ENCODE results near the gene MYO3B. TPM values are rescaled to one million over a fixed set of nuclear protein-coding genes. Genes with fewer than 3 reads are reported as not detected.
A peak's percentile ranks its signal among the peaks of the same experiment; 100 is the strongest.

Gene MYO3B
- total and polyA plus RNA-seq, 4 experiments from 2014 or later, result not detected

DNA sequence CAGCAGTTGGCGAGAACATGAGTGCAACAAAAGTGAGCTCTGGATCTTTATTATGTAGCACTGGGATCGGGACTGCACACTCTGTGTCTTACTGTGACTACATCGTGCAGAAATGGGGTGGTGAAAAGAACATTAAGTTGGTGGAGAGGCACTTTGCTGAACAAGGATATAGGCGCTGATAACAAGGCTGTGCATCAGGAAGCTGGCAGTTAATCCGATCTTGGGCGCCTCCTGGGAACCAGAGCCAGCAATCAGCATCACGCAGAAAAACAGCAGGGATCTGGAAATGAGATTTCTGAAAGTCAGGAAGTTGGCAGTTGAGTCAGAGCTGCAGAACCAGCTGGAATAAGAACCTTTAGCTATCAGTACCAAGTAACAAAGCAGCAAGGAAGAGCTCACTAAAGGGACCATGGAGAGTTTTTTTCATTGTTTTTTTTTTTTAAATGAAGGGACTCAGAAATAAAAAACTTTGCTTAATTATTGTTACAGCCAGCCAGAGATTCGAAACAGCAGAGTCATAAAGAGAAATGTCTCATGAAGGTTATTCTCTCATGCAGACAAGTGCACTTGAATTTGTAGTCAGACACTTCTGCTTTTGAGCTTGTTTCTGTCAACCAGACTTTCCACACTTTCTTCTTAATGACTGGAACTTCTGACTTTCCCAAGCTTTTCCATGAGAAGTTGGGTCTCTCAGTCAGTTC lies 22.8 kb upstream of the MYO3B start:
- H3K27me3 ChIP-seq (ENCODE audit: insufficient read depth, low read length), result no peaks in the 10 kb centered on the region
- no peak overlapping the region for H3K4me3 ChIP-seq (ENCODE audit: low read length in 2 of 2)
- intact Hi-C loops (cut with micrococcal nuclease), result no loop called here
- Mint-ChIP-seq H3K27ac (no peak overlapping the region), H3K27me3 (peaks cover 0 to 2% of the 10 kb centered on the region in 2 donors), H3K4me3 (no peak overlapping the region), H3K9me3 (no peaks in the 10 kb centered on the region), H3K36me3 (no peaks in the 10 kb centered on the region), H3K4me1 (peaks cover 0 to 2% (median 0%) of the 10 kb centered on the region in 4 donors)
- H3K36me3 ChIP-seq (ENCODE audit: insufficient read depth, low read length), result no peaks in the 10 kb centered on the region
- no peaks in the 10 kb centered on the region for H3K4me1 ChIP-seq (ENCODE audit: insufficient read depth, low read length)
- ChIA-PET CTCF (ENCODE audit: partially characterized antibody) (no interaction called here), POLR2A (ENCODE audit: partially characterized antibody) (no interaction called here)
- DNase-seq, result no peak
- no peak overlapping the region for H3K27ac ChIP-seq (ENCODE audit: low read depth, low read length)
- no peaks in the 10 kb centered on the region for H3K9me3 ChIP-seq (ENCODE audit: control insufficient read depth in 1 of 2, low read length in 2 of 2)

DNA sequence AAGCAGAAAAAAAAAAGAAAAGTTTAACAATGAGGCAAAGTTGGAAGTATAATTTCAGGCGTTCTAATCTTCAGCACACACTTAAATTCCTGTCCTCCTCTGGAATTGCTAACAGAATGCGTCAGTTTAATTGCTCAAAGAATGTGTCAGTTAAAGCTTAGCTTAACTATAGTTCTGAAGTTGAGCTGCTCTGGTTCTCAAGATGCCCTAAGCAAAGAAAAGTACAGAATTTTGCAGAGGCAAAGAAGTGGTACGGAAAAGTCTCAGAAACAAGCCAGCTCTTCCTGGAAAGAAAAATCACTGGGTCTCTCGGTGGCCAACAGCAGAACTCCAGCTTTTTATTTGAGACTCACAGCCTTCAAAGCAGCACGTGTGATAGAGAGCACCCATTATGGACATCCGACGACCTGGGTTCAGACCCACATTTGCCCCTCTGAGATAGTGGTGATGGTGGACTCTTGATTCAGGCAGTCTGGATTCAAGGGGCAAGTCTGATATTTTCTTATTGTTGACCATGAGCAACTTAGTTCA lies 22.2 kb upstream of the MYO3B start:
- no peak overlapping the region for H3K4me3 ChIP-seq (ENCODE audit: low read length in 2 of 2)
- ChIA-PET CTCF (ENCODE audit: partially characterized antibody) (no interaction called here), POLR2A (ENCODE audit: partially characterized antibody) (no interaction called here)
- H3K36me3 Mint-ChIP-seq, result no peaks in the 10 kb centered on the region
- H3K27ac Mint-ChIP-seq, result no peak overlapping the region
- H3K36me3 ChIP-seq (ENCODE audit: insufficient read depth, low read length), result no peaks in the 10 kb centered on the region
- no peak for DNase-seq
- H3K27ac ChIP-seq (ENCODE audit: low read depth, low read length), result no peak overlapping the region
- H3K4me3 Mint-ChIP-seq, result no peak overlapping the region
- no peaks in the 10 kb centered on the region for H3K4me1 ChIP-seq (ENCODE audit: insufficient read depth, low read length)
- intact Hi-C loops (cut with micrococcal nuclease), result no loop called here
- no peaks in the 10 kb centered on the region for H3K9me3 ChIP-seq (ENCODE audit: control insufficient read depth in 1 of 2, low read length in 2 of 2)
- peaks cover 0 to 2% of the 10 kb centered on the region in 2 donors for H3K27me3 Mint-ChIP-seq
- no peaks in the 10 kb centered on the region for H3K27me3 ChIP-seq (ENCODE audit: insufficient read depth, low read length)
- H3K4me1 Mint-ChIP-seq, result peaks cover 0 to 2% (median 0%) of the 10 kb centered on the region in 4 donors
- no peaks in the 10 kb centered on the region for H3K9me3 Mint-ChIP-seq

DNA sequence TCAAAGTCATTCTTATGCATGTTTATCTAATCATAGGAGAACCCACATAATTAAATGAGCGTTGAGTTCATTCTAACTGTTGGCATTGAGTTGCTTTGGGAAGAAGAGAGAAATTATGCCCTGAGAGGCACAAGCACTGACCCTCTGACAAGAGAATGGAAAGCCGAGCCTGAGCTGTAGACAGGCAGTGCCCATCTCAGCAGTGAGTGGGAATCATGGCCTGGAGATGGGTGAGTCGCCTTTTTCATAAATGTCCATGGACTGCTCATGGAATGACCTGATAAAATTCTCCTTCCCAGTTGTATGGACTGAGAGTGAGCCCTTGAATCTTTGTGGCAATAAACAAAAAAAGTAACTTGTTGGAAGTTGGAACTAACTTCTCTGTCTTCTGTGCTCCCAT lies 21.4 kb upstream of the MYO3B start:
- peaks cover 0 to 3% (median 0%) of the 10 kb centered on the region in 4 donors for H3K4me1 Mint-ChIP-seq
- Histone ChIP-seq H3K4me3 (ENCODE audit: low read length in 2 of 2) (no peak overlapping the region), H3K27ac (ENCODE audit: low read depth, low read length) (no peak overlapping the region), H3K9me3 (ENCODE audit: control insufficient read depth in 1 of 2, low read length in 2 of 2) (no peaks in the 10 kb centered on the region), H3K4me1 (ENCODE audit: insufficient read depth, low read length) (no peaks in the 10 kb centered on the region), H3K27me3 (ENCODE audit: insufficient read depth, low read length) (no peaks in the 10 kb centered on the region), H3K36me3 (ENCODE audit: insufficient read depth, low read length) (no peaks in the 10 kb centered on the region)
- intact Hi-C loops (cut with micrococcal nuclease), result no loop called here
- H3K9me3 Mint-ChIP-seq, result no peaks in the 10 kb centered on the region
- H3K4me3 Mint-ChIP-seq, result no peak overlapping the region
- DNase-seq, result no peak
- no peaks in the 10 kb centered on the region for H3K36me3 Mint-ChIP-seq
- POLR2A ChIA-PET (ENCODE audit: partially characterized antibody), result no interaction called here
- H3K27me3 Mint-ChIP-seq, result peaks cover 0 to 1% of the 10 kb centered on the region in 2 donors
- H3K27ac Mint-ChIP-seq, result no peak overlapping the region
- CTCF ChIA-PET (ENCODE audit: partially characterized antibody), result no interaction called here

DNA sequence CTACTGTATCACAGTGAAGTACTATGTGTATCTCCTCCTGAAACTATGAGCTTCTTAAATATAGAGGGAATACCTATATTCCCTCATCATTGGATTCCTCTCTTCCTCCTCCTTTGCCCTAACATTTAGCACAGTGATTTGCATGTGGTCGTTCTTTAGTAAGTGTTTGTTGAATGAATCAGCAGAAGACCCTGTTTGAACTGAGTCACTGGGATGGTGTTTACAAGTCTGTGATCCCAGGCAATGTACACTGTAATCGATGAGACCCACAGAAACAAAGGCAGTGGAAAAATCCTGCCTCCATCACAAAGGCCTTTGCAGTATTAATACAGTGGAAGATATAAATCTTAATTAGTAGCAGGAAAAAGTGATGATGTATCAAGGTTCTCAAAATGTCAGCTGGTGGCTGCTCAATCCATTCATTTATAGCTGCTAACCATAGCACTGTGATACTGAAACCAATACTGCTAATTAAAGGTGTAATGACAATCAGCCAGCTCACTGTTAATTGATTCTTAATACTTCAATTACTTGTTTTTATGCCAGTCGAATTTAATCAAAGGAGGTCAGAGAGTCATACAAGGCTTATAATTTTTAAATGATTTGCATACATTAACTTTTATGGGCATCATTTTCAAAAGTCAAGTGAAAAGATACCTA lies 20.8 kb upstream of the MYO3B start:
- Histone ChIP-seq H3K9me3 (ENCODE audit: control insufficient read depth in 1 of 2, low read length in 2 of 2) (no peaks in the 10 kb centered on the region), H3K27ac (ENCODE audit: low read depth, low read length) (no peak overlapping the region), H3K36me3 (ENCODE audit: insufficient read depth, low read length) (no peaks in the 10 kb centered on the region), H3K4me1 (ENCODE audit: insufficient read depth, low read length) (no peaks in the 10 kb centered on the region), H3K27me3 (ENCODE audit: insufficient read depth, low read length) (no peaks in the 10 kb centered on the region), H3K4me3 (ENCODE audit: low read length in 2 of 2) (no peak overlapping the region)
- H3K9me3 Mint-ChIP-seq, result no peaks in the 10 kb centered on the region
- no peaks in the 10 kb centered on the region for H3K36me3 Mint-ChIP-seq
- DNase-seq, result no peak
- peaks cover 0 to 3% of the 10 kb centered on the region in 2 donors for H3K27me3 Mint-ChIP-seq
- peaks cover 0 to 3% (median 0%) of the 10 kb centered on the region in 4 donors for H3K4me1 Mint-ChIP-seq
- H3K27ac Mint-ChIP-seq, result no peak overlapping the region
- intact Hi-C loops (cut with micrococcal nuclease), result no loop called here
- ChIA-PET CTCF (ENCODE audit: partially characterized antibody) (no interaction called here), POLR2A (ENCODE audit: partially characterized antibody) (no interaction called here)
- H3K4me3 Mint-ChIP-seq, result no peak overlapping the region

DNA sequence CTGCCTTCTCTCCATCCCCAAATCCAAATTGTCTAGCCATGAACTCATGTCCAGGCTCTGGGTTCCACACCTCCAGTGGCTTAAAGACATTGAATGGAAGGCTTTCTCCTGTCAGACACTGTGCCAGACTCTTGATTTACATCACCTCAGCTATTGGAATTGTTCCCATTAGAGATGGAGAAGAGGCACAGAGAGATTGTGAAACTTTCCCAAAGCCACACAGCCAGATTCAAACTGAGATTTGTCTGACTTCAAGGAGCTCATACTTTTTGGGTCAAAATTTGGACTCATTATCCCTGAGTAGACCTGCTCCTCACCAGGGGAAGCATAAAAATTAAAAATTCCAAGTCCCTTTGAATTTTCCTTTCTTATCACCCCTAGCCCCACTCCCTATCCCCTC lies 18.9 kb upstream of the MYO3B start:
- Histone ChIP-seq H3K36me3 (ENCODE audit: insufficient read depth, low read length) (no peaks in the 10 kb centered on the region), H3K4me1 (ENCODE audit: insufficient read depth, low read length) (no peaks in the 10 kb centered on the region), H3K27me3 (ENCODE audit: insufficient read depth, low read length) (no peaks in the 10 kb centered on the region), H3K27ac (ENCODE audit: low read depth, low read length) (no peak overlapping the region), H3K9me3 (ENCODE audit: control insufficient read depth in 1 of 2, low read length in 2 of 2) (no peaks in the 10 kb centered on the region), H3K4me3 (ENCODE audit: low read length in 2 of 2) (no peak overlapping the region)
- no peaks in the 10 kb centered on the region for H3K36me3 Mint-ChIP-seq
- no peak for DNase-seq
- intact Hi-C loops (cut with micrococcal nuclease), result no loop called here
- POLR2A ChIA-PET (ENCODE audit: partially characterized antibody), result no interaction called here
- H3K4me1 Mint-ChIP-seq, result peaks cover 0 to 3% (median 0%) of the 10 kb centered on the region in 4 donors
- H3K27me3 Mint-ChIP-seq, result peaks cover 6 to 12% of the 10 kb centered on the region in 2 donors
- CTCF ChIA-PET (ENCODE audit: partially characterized antibody), result no interaction called here
- no peak overlapping the region for H3K27ac Mint-ChIP-seq
- no peaks in the 10 kb centered on the region for H3K9me3 Mint-ChIP-seq
- no peak overlapping the region for H3K4me3 Mint-ChIP-seq

DNA sequence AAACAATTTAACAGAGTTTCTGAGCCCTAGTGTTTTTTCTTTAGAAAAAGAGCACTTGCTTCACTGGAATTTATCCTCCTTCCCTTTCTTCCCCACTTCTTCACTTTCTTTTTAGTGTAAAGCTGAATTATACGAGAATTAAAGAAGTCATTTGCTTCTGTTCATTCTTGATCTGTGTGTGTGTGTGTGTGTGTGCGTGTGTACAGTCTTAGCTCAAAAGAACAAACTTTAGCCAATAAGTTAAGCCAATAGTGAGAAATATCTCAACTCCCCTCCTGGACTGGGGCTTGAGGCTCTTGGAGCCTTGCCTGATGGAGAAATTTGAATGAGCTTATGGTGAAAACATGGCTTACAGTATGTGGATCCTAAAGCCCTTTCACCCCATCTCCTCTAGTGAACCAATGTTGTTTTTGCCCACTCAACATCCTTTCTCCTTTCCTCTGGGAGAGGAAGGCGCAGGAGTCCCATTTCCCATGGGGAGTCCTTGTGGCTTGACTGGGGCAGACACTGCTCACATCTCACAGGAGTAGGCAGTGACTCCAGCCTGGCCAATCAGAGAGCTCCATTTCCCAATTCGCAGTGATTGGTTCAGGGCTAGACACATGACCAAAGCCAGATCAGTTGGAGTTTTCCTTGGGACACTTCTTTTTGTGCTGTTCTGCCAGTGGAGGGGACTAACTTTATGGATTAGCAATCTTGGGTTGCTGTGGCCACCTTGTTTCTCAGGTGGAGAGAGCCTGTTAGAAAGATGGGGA lies 16.3 kb upstream of the MYO3B start:
- H3K36me3 ChIP-seq (ENCODE audit: insufficient read depth, low read length), result no peaks in the 10 kb centered on the region
- Mint-ChIP-seq H3K27ac (peak overlapping the region in 1 of 7 donors; percentile 16), H3K27me3 (peaks cover 6 to 12% of the 10 kb centered on the region in 2 donors), H3K36me3 (no peaks in the 10 kb centered on the region), H3K9me3 (no peaks in the 10 kb centered on the region), H3K4me1 (peaks cover 0 to 4% (median under 1%) of the 10 kb centered on the region in 4 donors), H3K4me3 (no peak overlapping the region)
- H3K27ac ChIP-seq (ENCODE audit: low read depth, low read length), result no peak overlapping the region
- intact Hi-C loops (cut with micrococcal nuclease), result no loop called here
- no peaks in the 10 kb centered on the region for H3K27me3 ChIP-seq (ENCODE audit: insufficient read depth, low read length)
- ChIA-PET POLR2A (ENCODE audit: partially characterized antibody) (no interaction called here), CTCF (ENCODE audit: partially characterized antibody) (no interaction called here)
- no peaks in the 10 kb centered on the region for H3K9me3 ChIP-seq (ENCODE audit: control insufficient read depth in 1 of 2, low read length in 2 of 2)
- no peaks in the 10 kb centered on the region for H3K4me1 ChIP-seq (ENCODE audit: insufficient read depth, low read length)
- DNase-seq, result no peak
- no peak overlapping the region for H3K4me3 ChIP-seq (ENCODE audit: low read length in 2 of 2)

DNA sequence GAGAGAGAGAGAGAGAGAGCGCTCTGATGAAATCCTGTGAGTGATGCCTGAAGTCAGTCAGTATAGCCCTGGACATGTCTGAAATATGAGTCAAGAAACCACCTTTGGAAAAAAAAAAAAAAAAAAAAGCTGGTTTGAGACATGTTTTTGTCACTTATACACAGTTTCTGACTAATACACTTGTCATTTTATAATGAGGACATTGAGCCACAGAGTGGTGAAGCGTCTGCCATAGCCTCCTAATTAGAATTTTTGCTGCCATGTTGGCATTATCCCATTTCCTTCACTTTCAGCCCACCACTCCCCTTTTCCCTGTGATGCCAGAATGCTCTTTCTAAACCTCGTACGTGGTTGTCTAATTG lies 15.7 kb upstream of the MYO3B start:
- Mint-ChIP-seq H3K9me3 (no peaks in the 10 kb centered on the region), H3K36me3 (no peaks in the 10 kb centered on the region), H3K27ac (peak overlapping the region in 1 of 7 donors; percentile 16), H3K4me3 (no peak overlapping the region), H3K27me3 (peaks cover 6 to 12% of the 10 kb centered on the region in 2 donors), H3K4me1 (peaks cover 0 to 4% (median under 1%) of the 10 kb centered on the region in 4 donors)
- intact Hi-C loops (cut with micrococcal nuclease), result no loop called here
- Histone ChIP-seq H3K27ac (ENCODE audit: low read depth, low read length) (no peak overlapping the region), H3K4me1 (ENCODE audit: insufficient read depth, low read length) (no peaks in the 10 kb centered on the region), H3K27me3 (ENCODE audit: insufficient read depth, low read length) (no peaks in the 10 kb centered on the region), H3K9me3 (ENCODE audit: control insufficient read depth in 1 of 2, low read length in 2 of 2) (no peaks in the 10 kb centered on the region), H3K36me3 (ENCODE audit: insufficient read depth, low read length) (no peaks in the 10 kb centered on the region), H3K4me3 (ENCODE audit: low read length in 2 of 2) (no peak overlapping the region)
- DNase-seq, result no peak
- CTCF ChIA-PET (ENCODE audit: partially characterized antibody), result no interaction called here
- POLR2A ChIA-PET (ENCODE audit: partially characterized antibody), result no interaction called here

Measured in CD4-positive, alpha-beta memory T cell (primary cell).